GM12878 (cell line): Measurements from ENCODE around the gene SYT12. TPM values are rescaled to one million over a fixed set of nuclear protein-coding genes. Genes with fewer than 3 reads are reported as not detected.

Experiments
- ATAC-seq: fragments of 200-7000 bp; cut with Tn5 transposase; 3 replicates; pipeline ENCODE4 v1.9.1; 2020; ENCODE audit warnings: mild to moderate bottlenecking, moderate library complexity
- BruUV-seq: library from RNA; stranded (reverse); fragments of 400-500 nt; replicated peaks from 2 replicates; lab custom pipeline; 2021; lab: Mats Ljungman, UMichigan
- CTCF ChIA-PET: fragments of 300-600 bp; sonication (Branson Sonifier 250); formaldehyde crosslinking; extraction: SDS; loops from one replicate; lab custom pipeline; 2021; ENCODE audit warnings: inconsistent platforms; lab: Yijun Ruan, JAX
- POLR2A ChIA-PET: fragments of 350-600 bp; formaldehyde crosslinking; extraction: SDS; loops from one replicate; lab custom pipeline; 2021; ENCODE audit warnings: inconsistent platforms; lab: Charles Lee
- RAD21 ChIA-PET: fragments of 300-600 bp; sonication (Branson Sonifier 250); formaldehyde crosslinking; loops from one replicate; lab custom pipeline; 2023; ENCODE audit warnings: antibody characterized with exemption; ENCODE audit not compliant: unreplicated experiment; lab: Charles Lee
- SMC1A ChIA-PET: fragments of 300-600 bp; sonication (Branson Sonifier 250); formaldehyde crosslinking; loops from one replicate; lab custom pipeline; 2023; ENCODE audit not compliant: unreplicated experiment, uncharacterized antibody; lab: Charles Lee
- DNase-seq: peaks from one replicate; pipeline ENCODE4 v3.0.0-alpha.2; 2011; ENCODE audit warnings: low read depth, low spot score
- FAIRE-seq: peaks from 3 replicates; lab custom pipeline; 2011; peaks lifted over from hg19 to GRCh38; lab: Jason Lieb, UNC
- H2AFZ ChIP-seq: 2 replicates; pipeline ENCODE4 v1.6.0; 2011; ENCODE audit warnings: low read depth, low read length, control low read depth; ENCODE audit not compliant: control insufficient read depth
- H3K27ac ChIP-seq: 2 replicates; pipeline ENCODE4 v1.5.1; 2011; ENCODE audit warnings: control low read depth; ENCODE audit not compliant: control insufficient read depth, insufficient read depth
- H3K27me3 ChIP-seq, 2 experiments: replicated peaks in 1 of 2; 2 replicates each; pipeline versions ENCODE4 v1.6.0 to v1.6.1; 2011; ENCODE audit warnings: low read length in 1 of 2; ENCODE audit not compliant: control insufficient read depth in 2 of 2, insufficient read depth in 2 of 2
- H3K36me3 ChIP-seq, 2 experiments: 2 replicates each; pipeline ENCODE4 v1.5.1; 2011; ENCODE audit warnings: low read length in 1 of 2; ENCODE audit not compliant: control insufficient read depth in 2 of 2, insufficient read depth in 2 of 2
- H3K4me1 ChIP-seq: 2 replicates; pipeline ENCODE4 v1.6.1; 2011; ENCODE audit warnings: mild to moderate bottlenecking, low read length, moderate library complexity, mixed read lengths; ENCODE audit not compliant: control insufficient read depth, insufficient read depth
- H3K4me2 ChIP-seq: 2 replicates; pipeline ENCODE4 v1.6.0; 2011; ENCODE audit warnings: control low read depth; ENCODE audit not compliant: control insufficient read depth, insufficient read depth
- H3K4me3 ChIP-seq: fragments of 200-600 bp; sonication (generic); 2 replicates; pipeline ENCODE4 v1.5.1; 2016
- H3K79me2 ChIP-seq: 2 replicates; pipeline ENCODE4 v1.6.0; 2011; ENCODE audit warnings: low read length; ENCODE audit not compliant: control insufficient read depth, insufficient read depth
- H3K9ac ChIP-seq: 2 replicates; pipeline ENCODE4 v1.8.0; 2011; ENCODE audit warnings: low read length, control low read depth, mixed read lengths; ENCODE audit not compliant: control insufficient read depth, insufficient read depth
- H3K9me3 ChIP-seq: replicated peaks from 3 replicates; pipeline ENCODE4 v1.5.1; 2011; ENCODE audit warnings: mild to moderate bottlenecking, low read length; ENCODE audit not compliant: control insufficient read depth, insufficient read depth
- H4K20me1 ChIP-seq: 2 replicates; pipeline ENCODE4 v1.6.0; 2011; ENCODE audit not compliant: control insufficient read depth, insufficient read depth
- BMI1 ChIP-seq: fragments of 450-650 bp; IDR thresholded peaks from 2 replicates; pipeline ENCODE4 v1.6.1; 2016; ENCODE audit warnings: mild to moderate bottlenecking, moderate library complexity, borderline replicate concordance
- CBX5 ChIP-seq: sonication (generic); IDR thresholded peaks from 2 replicates; pipeline ENCODE4 v1.6.1; 2016; ENCODE audit warnings: low read depth, moderate library complexity, mild to moderate bottlenecking, inconsistent platforms
- E4F1 ChIP-seq: fragments of 450-650 bp; IDR thresholded peaks from 2 replicates; pipeline ENCODE4 v1.6.1; 2018; ENCODE audit warnings: borderline replicate concordance, mild to moderate bottlenecking; ENCODE audit not compliant: partially characterized antibody
- EP300 ChIP-seq, 2 experiments: fragments of 150-350 bp in 1 of 2; IDR thresholded peaks; 2 replicates each; pipeline ENCODE4 v1.6.1; 2011 to 2012; ENCODE audit warnings: low read depth in 2 of 2, low read length in 2 of 2, borderline replicate concordance in 1 of 2, improper control_type of control experiment in 1 of 2, inconsistent platforms in 1 of 2; ENCODE audit not compliant: control insufficient read depth in 1 of 2
- KLF5 ChIP-seq: fragments of 450-650 bp; IDR thresholded peaks from 2 replicates; pipeline ENCODE4 v1.6.1; 2014; ENCODE audit warnings: mild to moderate bottlenecking; ENCODE audit not compliant: partially characterized antibody
- NR2C2 ChIP-seq: IDR thresholded peaks from 2 replicates; pipeline ENCODE4 v1.6.1; 2011; ENCODE audit warnings: borderline replicate concordance, low read depth; ENCODE audit not compliant: control insufficient read depth, insufficient read length
- RUNX3 ChIP-seq: IDR thresholded peaks from 2 replicates; pipeline ENCODE4 v1.6.1; 2012; ENCODE audit warnings: low read length, inconsistent platforms
- SP1 ChIP-seq: IDR thresholded peaks from one replicate; pipeline ENCODE4 v1.6.1; 2011; ENCODE audit warnings: low read depth, low read length
- SRF ChIP-seq, 2 experiments: IDR thresholded peaks; 2 replicates each; pipeline ENCODE4 v1.6.1; 2011; ENCODE audit warnings: low read depth in 2 of 2, low read length in 2 of 2, mild to moderate bottlenecking in 1 of 2, moderate library complexity in 1 of 2
- TARDBP ChIP-seq: IDR thresholded peaks from 2 replicates; pipeline ENCODE4 v1.6.1; 2016; ENCODE audit warnings: borderline replicate concordance
- ZNF592 ChIP-seq: fragments of 450-650 bp; IDR thresholded peaks from 2 replicates; pipeline ENCODE4 v1.6.1; 2017; ENCODE audit warnings: mild to moderate bottlenecking, moderate library complexity
- WGBS: methylation state at CpG from one replicate; pipeline ENCODE4 v1.1.6; 2016; ENCODE audit warnings: low lambda C conversion rate; ENCODE audit not compliant: insufficient replicate concordance, insufficient coverage; ENCODE audit errors: missing lambda C conversion rate; 5-methylcytosine and 5-hydroxymethylcytosine counted together
- in situ Hi-C: fragments of 300-500 bp; cut with MboI; formaldehyde crosslinking; loops from 9 replicates; pipeline ENCODE4 v1.14.3; 2018; ENCODE audit warnings: mixed read lengths
- intact Hi-C: fragments of 100-400 bp; cut with micrococcal nuclease; formaldehyde crosslinking; loops from one replicate; pipeline ENCODE4 v1.14.2; 2022; ENCODE audit not compliant: unreplicated experiment
- polyA plus RNA-seq, 11 experiments: library from polyadenylated mRNA; depleted of rRNA in 4 of 11; unstranded in 6 of 11; stranded (reverse) in 5 of 11; fragments of >200 nt; fragmentation: Nextera tagmentation in 4 of 11; fragmentation: Illumina TruSeq in 1 of 11; extraction: Ambion mirVana in 4 of 11; extraction: Trizol in 1 of 11; gene quantifications; 1 replicate in 1 of 11; 2 replicates in 10 of 11; pipeline versions ENCODE4 v1.2.1 to v1.2.3, GENCODE V29; 2011 to 2016; ENCODE audit warnings: inconsistent platforms in 2 of 11, missing spikeins in 2 of 11, low read depth in 1 of 11
- total RNA-seq, 4 experiments: library from RNA; depleted of rRNA in 3 of 4; stranded (reverse); fragments of >200 nt in 3 of 4; fragmentation: Illumina TruSeq in 1 of 4; extraction: Trizol in 1 of 4; gene quantifications; 2 replicates each; pipeline versions ENCODE4 v1.2.1 to v1.2.3, GENCODE V29; 2013 to 2021

Gene SYT12
- total and polyA plus RNA-seq, 10 of the 15 experiments (the other 5 are each of a cell fraction or from before 2014, with no cell fraction given), result 0.02 to 2.3 (median 0.84) TPM; not detected in 1

- TF ChIP-seq KLF5, result no peak
Measured at GRCh38 chr11:67027943-67028542, 5.1 kb downstream of the SYT12 start (continued).

GRCh38 chr11:67029146-67029545, 6.2 kb downstream of the SYT12 start:
- Histone ChIP-seq H3K36me3 (no peaks in the 10 kb centered on the region), H3K9me3 (no peaks in the 10 kb centered on the region; the same call in 2 of the 3 replicates), H3K27ac (no peak overlapping the region), H3K9ac (no peak overlapping the region), H3K4me3 (no peak overlapping the region), H3K79me2 (no peaks in the 10 kb centered on the region), H4K20me1 (no peaks in the 10 kb centered on the region), H2AFZ (no peak overlapping the region), H3K4me1 (peaks cover 64% of the 10 kb centered on the region), H3K27me3 (peaks cover 0 to 4% of the 10 kb centered on the region in 2 experiments; a peak in 3 of 4 replicates), H3K4me2 (no peak overlapping the region)
- ATAC-seq, result no peak
- TF ChIP-seq SP1 (no peak), RUNX3 (no peak), ZNF592 (no peak), E4F1 (no peak), SRF (IDR thresholded peaks at IDR 0.05; ENCODE audit: low read depth in 2 of 2, low read length in 2 of 2) (no peak), TARDBP (no peak), CBX5 (no peak), EP300 (IDR thresholded peaks at IDR 0.05; ENCODE audit: borderline replicate concordance in 1 of 2, control insufficient read depth in 1 of 2, low read depth in 2 of 2, low read length in 2 of 2) (no peak), NR2C2 (no peak), BMI1 (no peak)
- 61% methylated on average over 6 of the region's 6 CpGs for WGBS
- BruUV-seq, result no TSS peak
- ChIA-PET SMC1A (interaction anchor here (0.7 kb wide), 1 partner anchor 39 kb away, joined by 3 read pairs; no protein-coding TSS in a partner anchor), POLR2A (interaction anchor here (0.5 kb wide), 1 partner anchor 36 kb away, joined by 3 read pairs; no protein-coding TSS in a partner anchor), RAD21 (no interaction called here), CTCF (interaction anchor here (3.2 kb wide), 1 partner anchor 25 kb away, joined by 10 read pairs; no protein-coding TSS in a partner anchor)
- no peak for DNase-seq
- no peak for FAIRE-seq
- intact Hi-C loops (no loop called here), in situ Hi-C loops (no loop called here)
